Naive thymus-derived CD4-positive, alpha-beta T cell (primary cell): ENCODE measurements around the gene PLEKHA7. TPM values are rescaled to one million over a fixed set of nuclear protein-coding genes. Genes with fewer than 3 reads are reported as not detected.
"Not testable (repeated sequence)": the region's sequence is repeated elsewhere in the genome, so short reads cannot be mapped to it uniquely, and the experiment has no call there.

ENCODE experiments used
- ATAC-seq: fragments of 150-1000 bp; cut with Tn5 transposase; 2 replicates; pipeline ENCODE4 v1.10.0; 2021; ENCODE audit warnings: mild to moderate bottlenecking, moderate library complexity
- CTCF ChIA-PET: fragments of 350-600 bp; sonication (Branson Sonifier 250); formaldehyde crosslinking; loops from one replicate; lab custom pipeline; 2021; ENCODE audit warnings: antibody characterized with exemption; lab: Charles Lee
- POLR2A ChIA-PET: fragments of 350-600 bp; sonication (Branson Sonifier 250); formaldehyde crosslinking; loops from one replicate; lab custom pipeline; 2021; ENCODE audit warnings: antibody characterized with exemption, inconsistent platforms; lab: Charles Lee
- DNase-seq, 9 donors: peaks; one replicate each; pipeline versions ENCODE4 v3.0.0 to v3.0.0-alpha.2; 2020 to 2022; ENCODE audit warnings: mixed read lengths in 1 of 9
- H3K27ac ChIP-seq: one replicate; pipeline ENCODE4 v1.7.0; 2013; ENCODE audit warnings: mild to moderate bottlenecking, low read depth, low read length, moderate library complexity
- H3K27me3 ChIP-seq, 2 donors: one replicate each; pipeline ENCODE4 v1.7.0; 2013; ENCODE audit warnings: low read length in 2 of 2, mild to moderate bottlenecking in 2 of 2, moderate library complexity in 2 of 2; ENCODE audit not compliant: control insufficient read depth in 2 of 2, insufficient read depth in 2 of 2
- H3K36me3 ChIP-seq, 3 experiments: 1 replicate in 2 of 3; 2 replicates in 1 of 3; pipeline ENCODE4 v1.7.0; 2013; ENCODE audit warnings: low read length in 3 of 3, mild to moderate bottlenecking in 3 of 3, moderate library complexity in 1 of 3; ENCODE audit not compliant: insufficient read depth in 3 of 3, control insufficient read depth in 2 of 3
- H3K4me1 ChIP-seq, 2 donors: one replicate each; pipeline ENCODE4 v1.7.0; 2013; ENCODE audit warnings: low read length in 2 of 2, mild to moderate bottlenecking in 2 of 2, moderate library complexity in 1 of 2; ENCODE audit not compliant: control insufficient read depth in 2 of 2, insufficient read depth in 2 of 2
- H3K4me3 ChIP-seq: 2 replicates; pipeline ENCODE4 v1.7.0; 2013; ENCODE audit warnings: mild to moderate bottlenecking, low read length
- H3K9me3 ChIP-seq, 3 experiments: 1 replicate in 2 of 3; 2 replicates in 1 of 3; pipeline ENCODE4 v1.7.0; 2013; ENCODE audit warnings: low read length in 3 of 3; ENCODE audit not compliant: control insufficient read depth in 2 of 3
- H3K27ac Mint-ChIP-seq, 9 donors: one replicate each; pipeline ENCODE4 v1.8.0; 2020 to 2022; ENCODE audit warnings: mixed read lengths in 9 of 9, mild to moderate bottlenecking in 8 of 9, moderate library complexity in 5 of 9, inconsistent platforms in 2 of 9
- H3K27me3 Mint-ChIP-seq, 5 donors: one replicate each; pipeline ENCODE4 v1.8.0; 2021 to 2022; ENCODE audit warnings: mixed read lengths in 5 of 5, mild to moderate bottlenecking in 1 of 5
- H3K36me3 Mint-ChIP-seq, 5 donors: one replicate each; pipeline ENCODE4 v1.8.0; 2020 to 2022; ENCODE audit warnings: mixed read lengths in 5 of 5, mild to moderate bottlenecking in 3 of 5, inconsistent platforms in 1 of 5
- H3K4me1 Mint-ChIP-seq, 7 donors: one replicate each; pipeline ENCODE4 v1.8.0; 2020 to 2022; ENCODE audit warnings: mixed read lengths in 7 of 7, mild to moderate bottlenecking in 3 of 7, inconsistent platforms in 1 of 7
- H3K4me3 Mint-ChIP-seq, 10 donors: one replicate each; pipeline ENCODE4 v1.8.0; 2020 to 2022; ENCODE audit warnings: mild to moderate bottlenecking in 10 of 10, mixed read lengths in 10 of 10, moderate library complexity in 6 of 10, inconsistent platforms in 2 of 10
- H3K9me3 Mint-ChIP-seq, 11 donors: one replicate each; pipeline ENCODE4 v1.8.0; 2020 to 2022; ENCODE audit warnings: mixed read lengths in 11 of 11, mild to moderate bottlenecking in 4 of 11, inconsistent platforms in 1 of 11, moderate library complexity in 1 of 11
- intact Hi-C, 2 donors: fragments of 100-400 bp; cut with micrococcal nuclease; formaldehyde crosslinking; loops; one replicate each; pipeline ENCODE4 v1.15.1; 2023
- polyA plus RNA-seq, 2 donors: library from polyadenylated mRNA; unstranded; fragments of 300-500 nt; fragmentation: Illumina TruSeq; gene quantifications; one replicate each; pipeline ENCODE4 v1.2.3, GENCODE V29; 2021
- total RNA-seq, 6 experiments: library from RNA in 5 of 6; stranded (reverse) in 5 of 6; gene quantifications; 1 replicate in 5 of 6; 2 replicates in 1 of 6; pipeline ENCODE4 v1.2.3 and lab custom pipeline; 2021 to 2026

Gene PLEKHA7
- total and polyA plus RNA-seq, 7 experiments from 2014 or later = 0.84 to 4.8 (median 2.4) TPM

DNA sequence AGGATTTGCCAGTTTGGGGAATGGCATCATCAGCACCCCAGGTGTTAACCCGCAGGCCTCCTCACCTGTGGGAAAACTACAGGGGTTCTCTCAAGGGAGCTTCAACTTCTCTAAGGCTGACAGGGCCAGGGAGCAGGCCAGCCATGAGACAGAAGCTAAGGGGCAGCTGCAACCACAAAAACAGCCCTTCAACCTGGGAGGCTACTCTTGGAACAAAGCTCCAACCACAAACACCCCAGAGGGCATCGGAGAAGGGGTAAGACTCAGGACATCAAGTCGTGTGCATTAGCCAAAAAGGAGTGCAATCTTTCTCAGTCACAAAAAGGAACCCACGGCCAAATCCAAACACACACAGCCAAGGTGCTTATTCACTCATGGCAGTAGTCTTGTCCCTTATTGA is 103.0 kb downstream of the PLEKHA7 start:
- Mint-ChIP-seq H3K4me3 (no peak overlapping the region), H3K36me3 (no peaks in the 10 kb centered on the region), H3K27me3 (no peaks in the 10 kb centered on the region), H3K27ac (no peak overlapping the region), H3K9me3 (peaks cover 0 to under 1% (median 0%) of the 10 kb centered on the region in 11 donors), H3K4me1 (peaks cover 0 to 14% (median 0%) of the 10 kb centered on the region in 7 donors)
- intact Hi-C loops = no loop called here
- ATAC-seq (no peak), DNase-seq (no peak)
- Histone ChIP-seq H3K36me3 (no peaks in the 10 kb centered on the region), H3K4me1 (no peaks in the 10 kb centered on the region), H3K27ac (no peak overlapping the region), H3K9me3 (no peaks in the 10 kb centered on the region), H3K4me3 (no peak overlapping the region), H3K27me3 (no peaks in the 10 kb centered on the region)
- ChIA-PET POLR2A (no interaction called here), CTCF (no interaction called here)

DNA sequence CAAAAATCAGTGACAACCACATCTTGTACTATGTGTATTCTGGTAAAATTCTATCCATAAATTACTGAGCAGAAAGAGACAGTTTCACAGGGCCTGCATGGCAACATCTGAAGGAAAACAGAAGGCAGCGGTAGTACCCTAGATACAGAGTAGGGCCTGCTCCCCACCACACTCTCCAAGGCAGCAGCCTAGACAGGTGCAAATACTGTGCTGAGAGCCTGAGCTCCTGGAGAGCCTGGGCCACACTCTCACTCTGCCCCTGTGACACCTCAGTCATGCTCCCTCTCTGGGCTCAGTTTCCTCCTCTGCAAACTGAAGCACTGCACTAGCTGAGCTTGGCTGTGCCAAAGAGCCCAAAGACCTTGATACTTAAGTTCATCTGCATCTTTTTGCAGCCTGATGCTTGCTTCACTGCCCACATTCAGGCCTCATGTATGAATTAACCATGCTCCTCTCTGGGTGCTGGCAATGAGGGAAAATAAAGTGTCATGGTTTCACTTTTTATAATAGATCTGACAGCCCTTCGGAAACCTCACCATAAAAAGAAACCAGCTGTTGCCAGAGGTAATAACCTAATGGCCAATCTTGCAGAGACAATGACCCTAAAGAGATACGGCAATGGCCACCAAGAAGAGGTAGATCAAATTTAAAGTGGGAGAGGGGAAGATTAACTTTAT is 104.7 kb downstream of the PLEKHA7 start:
- ATAC-seq (no peak), DNase-seq (no peak)
- intact Hi-C loops = no loop called here
- POLR2A ChIA-PET = no interaction called here
- H3K4me3 ChIP-seq = no peak overlapping the region
- peaks cover 0 to 4% (median 0%) of the 10 kb centered on the region in 5 donors for H3K36me3 Mint-ChIP-seq
- peak overlapping the region in 1 of 10 donors; percentile 55 for H3K4me3 Mint-ChIP-seq
- H3K9me3 ChIP-seq = no peaks in the 10 kb centered on the region
- peak overlapping the region in 1 of 9 donors; percentile 79 for H3K27ac Mint-ChIP-seq
- CTCF ChIA-PET = no interaction called here
- H3K36me3 ChIP-seq = no peaks in the 10 kb centered on the region
- H3K4me1 ChIP-seq = no peaks in the 10 kb centered on the region
- H3K9me3 Mint-ChIP-seq = peaks cover 0 to 4% (median 0%) of the 10 kb centered on the region in 11 donors
- H3K4me1 Mint-ChIP-seq = peaks cover 0 to 14% (median 0%) of the 10 kb centered on the region in 7 donors
- H3K27ac ChIP-seq = no peak overlapping the region
- H3K27me3 Mint-ChIP-seq = no peaks in the 10 kb centered on the region
- H3K27me3 ChIP-seq = no peaks in the 10 kb centered on the region

DNA sequence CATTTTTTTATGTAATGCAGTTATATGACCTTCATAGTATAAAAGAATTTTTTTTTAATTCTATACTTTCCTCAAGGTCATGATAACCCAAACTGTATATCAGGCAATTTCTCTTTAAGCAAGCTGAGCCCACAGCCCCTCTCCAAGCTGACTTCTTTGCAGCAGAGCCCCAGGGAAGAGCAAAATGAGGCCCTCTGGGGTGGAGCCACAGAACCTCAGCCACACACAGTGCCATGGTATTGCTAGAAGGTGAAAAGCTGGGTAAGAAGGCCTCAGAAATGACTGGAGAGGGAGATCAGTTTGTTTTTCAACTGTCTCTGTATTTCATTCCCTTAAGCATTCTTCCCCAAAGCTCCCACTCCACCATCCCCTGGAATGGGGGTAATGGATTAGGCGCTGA is 108.8 kb downstream of the PLEKHA7 start:
- Histone ChIP-seq H3K36me3 (no peaks in the 10 kb centered on the region), H3K27ac (no peak overlapping the region), H3K9me3 (no peaks in the 10 kb centered on the region), H3K4me3 (no peak overlapping the region), H3K27me3 (no peaks in the 10 kb centered on the region), H3K4me1 (no peaks in the 10 kb centered on the region)
- no peak overlapping the region for H3K4me3 Mint-ChIP-seq
- H3K27ac Mint-ChIP-seq = no peak overlapping the region
- DNase-seq (no peak), ATAC-seq (no peak)
- no peaks in the 10 kb centered on the region for H3K27me3 Mint-ChIP-seq
- peaks cover 0 to 6% (median 2%) of the 10 kb centered on the region in 11 donors for H3K9me3 Mint-ChIP-seq
- H3K36me3 Mint-ChIP-seq = peaks cover 0 to 4% (median 3%) of the 10 kb centered on the region in 5 donors
- CTCF ChIA-PET = no interaction called here
- intact Hi-C loops = no loop called here
- POLR2A ChIA-PET = no interaction called here
- H3K4me1 Mint-ChIP-seq = peaks cover 0 to 33% (median 5%) of the 10 kb centered on the region in 7 donors

DNA sequence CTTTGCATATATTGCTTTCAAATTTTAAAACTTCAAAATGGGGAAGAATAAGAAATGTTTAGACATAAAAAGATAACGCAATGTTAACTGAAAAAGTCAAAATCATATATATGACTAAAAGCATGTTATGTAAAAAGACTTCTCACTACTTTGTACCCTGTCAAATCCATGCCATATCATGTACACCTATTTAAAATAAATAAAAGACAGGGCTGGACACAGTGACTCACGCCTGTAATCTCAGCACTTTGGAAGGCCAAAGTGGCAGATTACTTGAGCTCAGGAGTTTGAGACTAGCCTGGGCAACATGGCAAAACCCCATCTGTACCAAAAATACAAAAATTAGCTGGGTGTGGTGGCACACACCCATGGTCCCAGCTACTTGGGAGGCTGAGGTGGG is 109.5 kb downstream of the PLEKHA7 start:
- ATAC-seq, H3K27me3 ChIP-seq, POLR2A ChIA-PET, H3K27ac ChIP-seq, H3K4me3 ChIP-seq, H3K27me3 Mint-ChIP-seq, H3K4me3 Mint-ChIP-seq, intact Hi-C loops, CTCF ChIA-PET, H3K4me1 ChIP-seq, H3K36me3 Mint-ChIP-seq, H3K27ac Mint-ChIP-seq, DNase-seq, H3K9me3 ChIP-seq, H3K36me3 ChIP-seq, H3K9me3 Mint-ChIP-seq: not testable (repeated sequence)
- H3K4me1 Mint-ChIP-seq = peaks cover 0 to 32% (median 5%) of the 10 kb centered on the region in 7 donors

DNA sequence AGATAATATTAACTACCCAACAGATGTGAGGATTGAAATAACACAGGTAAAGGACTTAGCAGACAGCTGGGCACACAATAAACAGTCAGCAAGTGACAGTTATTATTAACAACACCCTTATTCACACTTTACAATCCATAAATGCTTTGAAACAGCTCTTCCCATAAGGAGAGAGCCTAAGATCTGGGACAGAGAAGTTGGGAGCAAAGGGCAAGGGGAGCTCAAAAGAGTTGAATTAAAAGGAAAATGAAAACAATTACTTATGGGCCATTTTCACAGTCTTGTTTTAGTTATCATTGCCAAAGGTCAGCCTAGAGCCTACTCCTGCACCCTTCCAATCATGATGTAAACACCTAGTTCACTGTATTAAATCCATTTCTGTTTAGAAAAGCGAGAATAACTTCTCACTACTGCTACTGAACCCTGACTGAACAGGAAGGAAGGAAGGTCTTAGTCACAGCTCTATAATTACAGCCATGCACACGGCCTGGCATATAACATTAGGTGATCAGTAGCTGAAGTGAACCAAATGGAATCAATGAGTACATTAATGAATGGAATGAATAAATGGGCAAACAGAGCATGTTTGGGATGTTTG is 111.3 kb downstream of the PLEKHA7 start:
- Mint-ChIP-seq H3K27ac (peak overlapping the region in 2 of 9 donors; percentile 62 to 85), H3K9me3 (peaks cover 0 to 6% (median 2%) of the 10 kb centered on the region in 11 donors), H3K36me3 (peaks cover 0 to 4% (median 3%) of the 10 kb centered on the region in 5 donors), H3K4me1 (peaks cover 0 to 33% (median 5%) of the 10 kb centered on the region in 7 donors), H3K4me3 (peak overlapping the region in 1 of 10 donors; percentile 62), H3K27me3 (no peaks in the 10 kb centered on the region)
- ATAC-seq = no peak
- Histone ChIP-seq H3K4me1 (no peaks in the 10 kb centered on the region), H3K27ac (no peak overlapping the region), H3K27me3 (no peaks in the 10 kb centered on the region), H3K4me3 (no peak overlapping the region), H3K36me3 (no peaks in the 10 kb centered on the region), H3K9me3 (no peaks in the 10 kb centered on the region)
- intact Hi-C loops = loop anchor here in 1 of 2 donors (2.0 kb wide), 1 partner anchor 22 kb away; no protein-coding TSS in a partner anchor
- DNase-seq = no peak
- ChIA-PET CTCF (no interaction called here), POLR2A (interaction anchor here (0.6 kb wide), 1 partner anchor 209 kb away, joined by 3 read pairs; no protein-coding TSS in a partner anchor)

DNA sequence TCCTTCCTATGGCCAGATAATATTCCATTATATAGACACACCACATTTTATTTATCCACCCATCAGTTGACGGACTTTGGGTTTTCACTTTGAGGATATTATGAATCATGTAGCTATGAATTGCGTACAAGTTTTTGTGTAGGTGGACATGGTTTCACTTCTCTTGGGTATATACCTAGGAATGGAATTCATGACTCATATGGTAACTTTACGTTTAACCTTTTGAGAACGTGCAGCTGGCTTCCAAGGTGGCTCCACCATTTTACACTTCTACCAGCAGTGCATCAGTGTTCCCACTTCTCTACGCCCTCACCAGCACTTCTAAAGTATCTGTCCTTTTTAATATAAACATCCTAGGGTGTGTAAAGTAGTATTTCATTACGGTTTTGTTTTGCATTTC is 112.0 kb downstream of the PLEKHA7 start:
- Histone ChIP-seq H3K36me3 (no peaks in the 10 kb centered on the region), H3K27ac (no peak overlapping the region), H3K9me3 (no peaks in the 10 kb centered on the region), H3K4me1 (no peaks in the 10 kb centered on the region), H3K4me3 (no peak overlapping the region), H3K27me3 (no peaks in the 10 kb centered on the region)
- Mint-ChIP-seq H3K4me1 (peaks cover 0 to 33% (median 5%) of the 10 kb centered on the region in 7 donors), H3K27ac (peak overlapping the region in 1 of 9 donors; percentile 85), H3K36me3 (peaks cover 0 to 4% (median 3%) of the 10 kb centered on the region in 5 donors), H3K4me3 (peak overlapping the region in 1 of 10 donors; percentile 62), H3K27me3 (no peaks in the 10 kb centered on the region), H3K9me3 (peaks cover 0 to 6% (median 2%) of the 10 kb centered on the region in 11 donors)
- no peak for ATAC-seq
- ChIA-PET CTCF (no interaction called here), POLR2A (interaction anchor here (0.6 kb wide), 1 partner anchor 209 kb away, joined by 3 read pairs; no protein-coding TSS in a partner anchor)
- peak in 1 of 9 donors; percentile 36 for DNase-seq
- intact Hi-C loops = loop anchor here in 1 of 2 donors (2.0 kb wide), 1 partner anchor 23 kb away; no protein-coding TSS in a partner anchor
